HG02571 (cell line): ENCODE results near the gene HDAC3.
A peak's percentile ranks its signal among the peaks of the same experiment; 100 is the strongest.

ENCODE experiments used
- ATAC-seq: cut with Tn5 transposase; IDR thresholded peaks from one replicate; pipeline ENCODE4 v1.9.1; 2021; ENCODE audit warnings: mild to moderate bottlenecking, moderate library complexity; ENCODE audit not compliant: unreplicated experiment

Gene HDAC3

DNA sequence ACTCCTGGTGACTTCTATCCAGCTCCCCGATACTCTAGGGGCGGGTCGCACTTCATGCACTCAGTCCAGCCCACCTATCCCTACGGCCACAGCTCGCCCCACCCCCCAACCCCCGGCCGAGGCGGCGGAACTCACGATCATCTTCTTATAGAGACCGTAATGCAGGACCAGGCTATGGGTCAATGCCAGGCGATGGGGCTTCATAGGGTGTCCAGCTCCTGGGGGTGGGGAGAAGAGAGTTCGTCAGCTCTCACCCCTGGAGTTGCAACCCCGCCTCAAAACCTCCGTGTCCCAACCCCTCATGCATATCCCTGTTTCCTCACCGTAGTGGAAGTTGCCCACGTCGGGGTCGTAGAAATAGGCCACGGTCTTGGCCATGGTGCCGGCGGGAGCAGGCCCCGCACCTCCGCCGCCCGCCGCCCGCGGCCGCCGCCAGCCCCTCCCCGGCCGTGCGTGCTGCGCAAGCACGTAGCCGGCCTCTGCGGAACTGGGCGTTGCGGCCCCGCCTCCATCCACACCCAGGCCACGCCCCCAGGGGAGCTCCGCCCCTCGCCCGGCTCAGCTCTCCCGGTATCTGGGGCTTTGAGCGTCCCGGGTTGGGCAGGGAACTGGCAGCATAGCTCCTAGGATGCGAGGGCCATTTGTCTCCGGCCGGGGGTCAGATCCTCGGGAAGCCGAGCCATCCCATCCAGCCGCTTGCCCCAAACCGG, at the start of gene HDAC3, which contains the start of gene RELL2:
TSS of gene HDAC3 (minus strand) at position 437 of the 710 bp plus-strand sequence. CDS start at position 378, 59 bp downstream.
TSS of gene RELL2 (plus strand) at position 585 of the 710 bp plus-strand sequence. CDS start 1,229 bp downstream, outside the sequence.
- peak; percentile 68 for ATAC-seq

DNA sequence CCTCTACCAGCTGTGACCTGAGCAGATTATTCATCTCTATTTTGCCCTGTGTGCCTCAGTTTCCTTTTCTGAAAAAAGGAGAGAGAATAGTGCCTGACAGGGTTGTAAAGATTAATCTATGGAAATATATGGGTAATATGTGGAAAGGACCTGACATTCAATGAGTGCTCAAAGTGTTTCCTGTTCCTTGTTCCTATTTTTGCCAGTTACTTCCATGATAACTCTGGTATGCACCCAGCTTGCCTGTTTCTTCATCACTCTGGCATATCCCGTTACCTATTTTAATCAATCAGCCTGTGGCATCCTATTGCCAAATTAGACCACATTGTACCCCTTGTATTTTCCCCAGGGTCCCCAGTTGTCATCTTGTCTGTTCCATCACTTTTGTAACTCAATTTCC, 48.9 kb upstream of the HDAC3 start:
- ATAC-seq = no peak

DNA sequence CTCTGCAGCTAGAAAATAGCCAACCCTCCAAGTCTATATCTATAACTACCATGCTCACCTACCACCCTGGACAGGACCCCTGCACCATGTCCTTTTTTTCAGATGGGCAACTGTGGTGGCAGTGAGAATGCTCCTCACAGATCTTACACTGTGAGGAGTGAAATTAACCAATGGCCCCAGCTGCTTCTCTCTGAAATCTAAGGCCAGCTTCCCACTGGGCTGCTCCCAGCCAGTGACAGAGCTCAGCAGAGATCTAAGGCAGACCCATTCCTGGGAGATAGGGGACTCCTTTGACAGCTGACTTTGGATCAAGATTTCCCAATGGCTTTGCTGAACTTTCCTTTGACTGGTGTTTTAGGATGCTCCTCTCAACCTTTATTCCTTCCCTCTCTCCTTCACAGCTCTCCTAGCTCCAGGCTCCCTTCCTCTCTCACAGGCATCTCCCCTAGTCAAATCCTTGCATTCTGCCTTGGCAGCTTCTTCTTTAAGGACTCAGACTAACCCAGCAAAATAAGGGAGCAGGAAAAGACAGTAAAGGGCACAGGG, 47.0 kb upstream of the HDAC3 start:
- ATAC-seq = no peak

DNA sequence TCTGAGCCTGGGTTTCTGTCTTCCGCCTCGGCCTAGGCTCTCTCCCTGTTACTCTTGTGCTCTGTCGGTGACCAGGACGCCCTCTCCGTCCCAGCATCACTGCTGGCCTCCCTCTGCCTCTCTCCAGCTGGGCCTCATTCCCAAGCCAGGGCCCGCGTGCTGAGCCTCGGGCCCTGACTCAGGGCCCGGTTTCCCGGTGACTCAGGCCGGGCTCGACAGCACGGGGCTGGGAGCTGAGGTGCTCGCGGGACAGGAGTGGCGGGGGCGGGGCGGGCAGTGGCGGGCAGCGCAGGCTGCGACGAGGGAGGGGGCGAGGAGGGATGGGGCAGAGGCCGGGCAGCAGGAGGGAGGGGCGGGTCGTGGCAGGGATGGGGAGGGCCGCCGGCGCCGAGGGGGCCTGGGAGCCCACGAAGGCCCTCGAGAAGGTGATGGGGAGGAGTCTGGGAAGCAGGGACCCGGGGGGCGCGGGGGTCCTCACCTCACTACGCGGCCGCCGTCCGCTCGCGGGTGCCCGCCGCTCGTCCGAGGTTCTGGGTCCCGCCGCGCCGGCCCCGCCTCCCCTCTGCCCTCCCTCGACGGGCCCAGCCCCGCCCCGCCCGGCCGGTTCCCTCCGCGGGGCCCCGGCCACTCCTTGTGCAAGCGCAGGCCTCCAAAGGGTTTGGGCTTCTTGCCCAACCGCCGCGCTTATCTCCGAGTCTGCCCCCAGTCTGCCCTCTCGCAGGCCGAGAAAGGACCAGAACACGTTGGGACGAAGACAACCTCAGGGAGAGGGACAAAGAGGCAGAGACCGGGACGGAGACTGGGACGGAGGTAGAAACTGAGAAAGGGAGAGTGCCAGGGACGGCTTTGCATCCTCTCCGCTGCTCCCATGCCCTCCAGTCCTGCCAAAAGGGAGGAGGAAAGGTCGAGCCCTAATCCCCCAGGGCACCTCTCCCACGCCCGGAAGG, 45.3 kb upstream of the HDAC3 start, which contains the start of gene ARAP3:
TSS of gene ARAP3 (minus strand) at position 536 of the 947 bp plus-strand sequence. CDS start 1,744 bp downstream, outside the sequence.
- ATAC-seq = no peak

DNA sequence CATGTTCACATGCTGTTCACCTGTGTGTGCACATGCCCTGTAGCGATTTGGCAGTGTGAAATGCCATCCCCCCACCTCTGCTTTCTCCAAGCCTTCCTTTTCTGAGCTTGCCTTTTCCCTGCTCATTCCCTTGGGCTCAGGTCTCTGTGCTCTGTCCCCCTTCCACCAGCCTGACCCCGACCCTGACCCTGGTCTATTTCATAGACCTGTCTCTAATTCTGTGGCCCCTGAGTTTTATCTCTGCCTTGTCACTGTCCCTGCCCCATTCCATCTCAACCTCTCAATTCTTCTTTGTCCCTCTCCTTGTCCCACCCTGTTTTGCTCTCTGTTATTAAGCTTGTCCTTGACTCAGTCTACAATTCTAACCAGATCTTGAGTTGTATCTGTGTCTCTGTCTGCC, 44.6 kb upstream of the HDAC3 start:
- ATAC-seq = no peak

DNA sequence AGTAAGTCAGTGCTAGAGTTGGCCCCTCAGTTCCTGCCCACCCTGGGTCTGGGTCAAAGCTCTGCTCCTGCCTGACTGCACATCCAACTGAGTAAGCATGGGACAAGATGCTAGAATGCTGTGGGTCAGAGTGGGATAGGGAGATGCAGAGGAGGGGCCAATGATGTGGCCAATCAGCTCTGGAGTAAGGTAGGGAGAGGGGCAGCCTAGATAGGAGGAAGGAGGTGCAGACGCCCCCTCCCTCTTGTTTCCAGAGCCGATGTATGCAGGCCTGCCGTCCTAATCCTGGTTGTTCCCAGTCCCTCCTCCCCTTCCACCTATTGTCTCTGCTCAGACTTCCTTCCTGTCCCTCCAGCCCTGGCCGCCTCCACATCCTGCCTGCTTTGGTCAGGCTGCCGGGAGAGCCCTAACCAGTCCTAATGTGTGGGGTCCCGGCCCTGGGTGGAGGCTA, 44.1 kb upstream of the HDAC3 start:
- ATAC-seq = no peak

DNA sequence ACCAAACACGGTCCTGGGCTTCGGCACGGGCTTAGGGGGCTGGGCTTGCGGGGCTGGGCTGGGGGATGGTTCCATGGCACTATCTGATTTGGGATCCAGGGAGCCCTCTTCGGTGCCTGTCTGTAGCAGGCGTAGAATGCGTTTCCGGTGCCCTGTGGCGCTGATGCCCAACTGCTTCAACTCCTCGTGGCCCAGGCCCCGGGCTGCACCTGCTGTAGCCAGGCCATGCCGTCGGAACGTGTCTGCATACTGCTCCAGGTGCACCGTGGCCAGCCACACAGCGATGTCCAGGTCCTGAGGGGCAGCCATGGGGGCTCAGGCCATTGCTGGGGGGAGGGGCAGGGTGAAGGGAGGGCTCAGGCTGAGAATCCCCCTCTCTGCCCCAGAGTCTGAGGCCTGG, 43.5 kb upstream of the HDAC3 start:
- no peak for ATAC-seq

DNA sequence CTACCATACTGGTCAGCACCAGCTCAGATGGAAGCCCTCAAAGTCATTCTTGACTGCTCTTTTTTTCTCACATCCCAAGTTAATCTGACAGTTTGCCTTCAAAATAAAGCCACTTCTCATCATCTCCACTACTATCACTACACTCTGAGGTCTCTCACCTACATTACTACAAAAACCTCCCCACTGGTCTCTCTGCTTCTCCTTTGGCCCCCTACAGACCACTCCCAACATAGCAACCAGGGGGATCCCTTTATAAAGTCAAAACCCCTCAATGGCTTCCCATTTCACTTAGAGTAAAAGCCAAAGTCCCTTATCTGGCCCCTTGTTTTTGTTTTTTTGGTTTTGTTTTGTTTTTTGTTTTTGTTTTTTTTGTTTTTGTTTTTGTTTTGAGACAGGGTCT, 40.8 kb upstream of the HDAC3 start:
- ATAC-seq = no peak

DNA sequence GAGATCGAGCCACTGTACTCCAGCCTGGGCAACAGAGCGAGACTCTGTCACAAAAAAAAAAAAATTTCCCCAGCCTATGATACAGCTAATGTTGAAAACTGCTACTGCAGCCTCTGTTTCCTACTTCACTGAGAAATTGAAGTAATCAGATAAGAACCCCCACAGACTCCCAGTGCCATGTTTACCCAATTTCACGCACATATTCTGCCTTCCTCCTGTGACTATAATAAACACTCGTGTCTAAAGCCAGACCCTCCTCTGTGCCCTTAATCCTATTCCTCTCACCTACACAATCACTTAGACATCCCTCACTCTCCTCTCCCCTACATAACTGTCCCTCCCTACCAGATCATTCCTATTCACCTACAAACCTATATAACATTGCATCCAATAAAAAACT, 39.0 kb upstream of the HDAC3 start:
- ATAC-seq = no peak

DNA sequence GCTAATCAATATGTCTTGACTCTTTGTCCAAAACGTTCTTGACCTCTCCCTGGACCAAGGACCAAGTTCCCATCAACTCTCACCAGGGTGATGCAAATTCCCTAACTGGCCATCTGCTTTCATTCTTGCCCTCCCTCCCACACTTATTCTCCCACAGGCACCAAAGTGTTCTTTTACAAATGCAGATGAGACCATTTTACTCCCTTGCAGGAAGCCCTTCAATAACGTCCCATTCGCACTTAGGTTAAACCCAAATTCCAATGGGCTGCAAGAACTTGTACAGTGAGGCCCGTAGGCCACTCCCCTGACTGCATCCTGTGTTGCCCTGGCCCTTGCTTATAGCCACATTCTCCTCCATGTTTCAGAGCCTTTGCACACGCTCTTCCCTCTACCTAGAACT, 38.1 kb upstream of the HDAC3 start:
- ATAC-seq = no peak

DNA sequence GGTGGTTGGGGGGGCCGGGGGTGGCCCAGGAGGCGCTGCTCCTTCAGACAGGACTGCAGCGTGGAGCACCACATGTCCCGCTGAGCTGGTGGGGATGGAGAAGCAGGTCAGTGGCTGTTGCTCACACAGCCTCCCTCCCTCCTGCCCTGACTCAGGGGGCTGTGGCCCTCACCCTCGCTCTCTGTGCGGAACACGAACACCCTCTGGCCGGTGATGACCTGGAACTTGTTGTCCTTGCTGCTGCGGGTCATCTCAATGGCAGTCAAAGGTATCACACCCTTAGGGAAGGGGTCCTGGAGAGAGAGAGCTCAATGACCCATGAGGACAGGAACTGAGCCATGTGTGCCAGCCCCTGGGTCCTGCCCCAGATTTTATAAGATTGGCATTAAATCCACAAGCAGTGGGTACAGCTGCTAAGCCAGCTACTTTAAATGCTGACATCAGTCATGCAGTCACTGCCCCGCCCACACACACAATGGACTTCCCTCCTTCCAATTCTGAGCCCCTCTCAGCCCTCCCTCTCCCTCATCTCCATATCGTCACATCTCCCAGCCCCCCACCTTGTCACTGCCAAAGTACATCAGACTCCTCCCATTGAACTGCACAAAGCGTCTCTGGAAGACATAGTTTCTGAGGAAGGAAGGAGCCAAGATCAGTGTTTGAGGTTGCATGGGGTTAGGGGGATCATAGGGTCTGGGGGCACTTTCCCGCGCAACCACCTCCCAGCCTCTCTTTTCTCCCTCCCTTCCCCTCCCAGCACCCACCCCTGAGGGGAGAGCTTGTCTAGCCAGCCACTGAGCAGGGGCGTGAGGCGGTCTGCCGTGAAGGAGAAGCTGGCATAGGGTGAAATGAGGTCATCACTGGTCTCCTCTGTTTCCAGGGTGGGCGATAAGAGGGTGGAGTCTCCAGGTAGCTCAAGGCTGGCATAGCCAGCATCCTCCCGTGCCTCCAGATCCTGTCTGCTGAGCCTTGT, 36.5 kb upstream of the HDAC3 start:
- no peak for ATAC-seq

DNA sequence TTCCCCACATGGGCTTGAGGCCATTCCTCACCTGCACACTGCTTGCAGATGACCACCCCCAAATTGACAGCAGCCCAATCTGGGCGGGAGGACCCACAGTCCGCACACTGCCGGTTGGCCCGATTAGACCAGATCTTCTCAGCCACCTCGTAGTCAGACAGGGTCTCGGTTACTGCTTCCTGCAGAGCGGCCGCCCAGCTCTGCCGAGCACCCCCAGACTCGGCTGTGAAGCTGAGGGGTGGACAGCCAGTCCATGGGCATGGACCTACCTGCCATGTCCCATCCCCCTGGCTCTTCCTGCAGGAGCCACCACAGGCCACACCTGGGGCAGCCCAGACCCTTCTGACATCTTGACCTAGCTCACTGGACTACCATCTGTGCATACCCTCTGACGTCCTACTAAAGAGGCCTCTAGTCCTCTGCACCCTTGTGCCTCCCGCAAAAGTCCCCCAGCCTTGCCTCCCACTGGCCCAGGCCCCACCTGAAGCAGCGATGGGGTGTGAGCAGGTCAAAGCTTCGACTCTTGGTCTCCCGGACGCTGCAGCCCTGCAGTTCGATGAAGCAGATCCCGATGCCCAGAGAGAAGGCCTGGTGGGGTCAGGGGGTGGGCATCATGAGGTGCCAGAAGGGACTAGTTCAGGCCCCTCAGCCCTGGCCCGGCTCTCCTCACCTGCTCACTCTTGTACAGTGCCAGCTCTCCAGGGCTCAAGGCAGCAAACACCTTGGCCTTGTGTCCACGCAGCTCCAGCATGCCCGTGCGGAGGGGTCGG, 35.6 kb upstream of the HDAC3 start:
- ATAC-seq = no peak

DNA sequence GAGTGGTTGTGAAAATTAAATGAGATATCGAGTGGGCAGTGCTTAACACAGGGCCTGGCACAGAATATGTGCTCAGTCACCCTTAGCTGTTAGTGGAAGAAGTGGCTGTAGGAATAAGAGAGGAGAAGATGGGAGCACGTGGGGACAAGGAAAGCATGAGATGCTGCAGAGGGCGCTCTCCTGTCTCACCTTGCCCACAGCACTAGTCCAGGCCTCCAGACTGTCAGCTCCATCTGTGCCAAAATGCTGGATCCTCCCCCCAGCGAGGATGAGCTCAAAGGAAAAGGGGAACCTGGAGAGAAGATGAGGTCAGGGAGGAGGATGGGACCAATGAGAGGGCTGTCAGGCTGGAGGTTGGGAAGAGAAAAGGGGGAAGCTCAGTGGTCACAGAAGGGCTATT, 32.9 kb upstream of the HDAC3 start:
- no peak for ATAC-seq

DNA sequence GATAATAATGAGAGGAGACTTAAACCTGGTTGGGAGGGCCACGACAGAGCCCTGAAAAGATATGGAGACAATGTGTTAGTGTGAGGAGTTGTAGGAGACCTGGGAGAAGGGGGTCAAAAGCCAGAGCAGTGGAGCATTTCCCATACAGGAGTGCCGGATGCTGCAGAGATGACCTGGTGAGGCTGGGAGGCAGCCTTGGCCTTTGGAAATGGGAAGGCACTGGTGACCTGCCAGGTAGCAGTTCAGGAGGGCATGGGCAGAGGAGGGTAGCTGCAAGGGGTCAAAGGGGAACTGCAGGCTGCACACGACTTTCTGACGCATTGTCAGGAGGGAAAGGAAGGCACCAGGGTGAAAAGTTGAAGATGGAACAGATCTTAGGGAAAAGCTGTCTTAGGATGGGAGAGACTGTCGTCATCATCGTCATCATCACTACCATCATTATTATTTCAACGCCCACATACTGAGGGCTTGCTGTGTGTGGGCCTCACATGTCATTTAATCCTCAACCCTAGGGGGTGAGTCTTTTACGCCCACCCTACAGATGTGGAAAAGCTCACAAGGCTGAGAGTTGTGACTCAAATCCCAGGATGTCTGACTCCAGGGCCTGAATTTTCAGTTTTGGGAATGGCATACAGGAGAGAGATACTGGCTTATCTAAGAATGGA, 32.1 kb upstream of the HDAC3 start:
- no peak for ATAC-seq

DNA sequence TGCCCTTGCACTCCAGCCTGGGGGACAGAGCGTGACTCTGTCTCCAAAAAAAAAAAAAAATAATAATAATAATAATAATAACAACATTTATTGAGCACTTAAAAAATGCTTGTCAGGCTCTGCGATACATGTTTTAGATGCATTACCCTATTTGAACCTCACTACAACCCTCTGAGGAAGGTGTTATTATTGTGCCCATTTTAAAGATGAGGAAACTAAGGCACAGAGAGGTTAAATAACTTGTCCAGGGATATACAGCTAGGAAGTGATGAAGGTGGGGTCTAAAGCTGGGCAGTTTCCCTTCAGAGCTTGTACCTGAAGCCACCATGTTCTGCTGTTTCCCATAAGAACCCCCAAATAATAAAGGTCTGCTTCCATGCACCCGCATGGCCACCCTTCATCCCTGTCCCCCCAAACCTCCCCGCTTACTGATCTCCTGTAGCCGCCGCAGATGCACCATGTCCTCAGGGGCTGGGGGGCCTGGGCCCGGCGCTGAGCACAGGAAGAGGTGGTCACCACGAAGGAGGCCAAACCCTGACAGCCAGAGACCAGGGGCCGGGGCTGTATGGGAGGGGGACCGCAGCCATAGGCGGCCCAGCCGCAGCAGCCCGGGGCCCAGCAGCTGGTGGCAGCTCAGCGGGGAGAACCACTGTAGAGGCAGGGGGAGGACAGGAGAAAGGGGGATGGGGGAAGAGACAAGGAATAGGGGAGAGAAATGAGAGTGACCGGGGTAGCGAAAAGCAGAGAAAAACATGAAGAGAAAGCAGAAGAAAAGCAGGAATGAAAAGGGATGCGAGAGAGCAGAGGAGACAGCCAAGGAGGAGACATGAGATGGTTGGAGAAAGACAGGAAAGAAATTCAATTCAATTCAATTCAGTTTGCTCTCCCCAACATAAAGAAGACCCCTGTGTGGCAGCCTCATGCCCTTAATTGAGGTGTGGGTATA, 29.6 kb upstream of the HDAC3 start:
- ATAC-seq = no peak

DNA sequence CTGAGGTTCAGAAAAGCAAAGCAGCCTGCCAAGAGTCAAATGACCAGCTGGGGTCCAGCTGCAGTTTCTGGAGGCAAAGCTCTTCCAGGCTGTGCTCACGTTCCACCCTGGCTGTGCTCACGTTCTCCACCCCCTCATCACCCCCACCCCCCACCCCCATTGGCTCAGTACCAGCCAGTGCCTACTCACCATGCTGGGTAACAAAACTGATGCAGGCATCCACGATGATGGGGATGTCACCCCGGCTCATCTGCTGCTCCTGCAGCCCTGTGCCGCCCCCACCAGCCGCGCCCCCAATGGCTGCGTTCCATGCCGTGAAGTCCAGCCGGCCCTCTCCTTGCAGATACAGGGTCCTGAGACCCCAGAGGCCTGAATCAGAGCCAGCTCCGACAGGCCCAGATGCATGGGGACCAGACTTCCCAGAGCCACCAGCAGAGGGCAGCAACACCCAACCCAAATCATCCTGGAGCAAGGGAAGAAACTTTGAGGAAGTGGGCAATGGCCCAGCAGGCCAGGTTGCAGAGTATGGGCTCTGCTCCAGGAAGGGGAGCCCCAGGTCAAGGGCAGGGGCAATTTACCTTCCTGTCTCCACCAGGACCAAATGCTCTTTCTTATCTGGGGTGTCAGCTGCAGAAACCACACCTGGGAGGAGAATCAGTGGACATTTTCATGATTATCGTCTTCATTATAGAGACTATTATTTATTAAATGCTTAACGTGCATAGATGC, 28.2 kb upstream of the HDAC3 start:
- ATAC-seq = peak; percentile 95

DNA sequence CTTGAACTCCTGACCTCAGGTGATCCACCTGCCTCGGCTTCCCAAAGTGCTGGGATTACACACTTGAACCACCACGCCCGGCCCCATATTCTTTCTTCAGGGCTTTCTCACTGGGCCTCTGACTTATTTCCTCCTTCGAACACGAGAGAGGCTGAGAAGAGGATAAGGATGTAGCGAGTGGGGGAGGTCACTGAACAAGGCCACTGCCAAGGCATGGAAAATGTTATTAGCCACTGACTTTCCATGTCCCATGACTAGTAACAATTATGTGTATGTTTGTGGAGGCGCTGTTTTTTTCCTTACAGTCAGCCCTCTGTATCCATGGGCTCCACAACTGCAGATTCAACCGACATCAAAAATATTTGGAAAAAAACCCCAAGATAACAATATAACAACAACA, 26.9 kb upstream of the HDAC3 start:
- ATAC-seq = no peak
